GM18907 (cell line): ENCODE measurements around the gene ASIP.
A peak's percentile ranks its signal among the peaks of the same experiment; 100 is the strongest.
"Not testable (repeated sequence)": the region's sequence is repeated elsewhere in the genome, so short reads cannot be mapped to it uniquely, and the experiment has no call there.

Experiments used
- ATAC-seq: cut with Tn5 transposase; IDR thresholded peaks from one replicate; pipeline ENCODE4 v1.9.1; 2021; ENCODE audit warnings: mild to moderate bottlenecking, moderate library complexity; ENCODE audit not compliant: unreplicated experiment

The ASIP gene

GRCh38 chr20:34282041-34282440 lies 40.8 kb downstream of the ASIP start:
- no peak for ATAC-seq

- ATAC-seq = no peak
Observed at GRCh38 chr20:34283844-34284243, 42.6 kb downstream of the ASIP start.

GRCh38 chr20:34285450-34285849 lies 44.2 kb downstream of the ASIP start:
- ATAC-seq = no peak

- not testable (repeated sequence) for ATAC-seq
Observed at GRCh38 chr20:34287500-34287899, 46.3 kb downstream of the ASIP start.

GRCh38 chr20:34290471-34290870 lies 49.2 kb downstream of the ASIP start:
- no peak for ATAC-seq

- no peak for ATAC-seq
Observed at GRCh38 chr20:34292496-34292895, 51.3 kb downstream of the ASIP start.

- no peak for ATAC-seq
Observed at GRCh38 chr20:34293119-34293518, 51.9 kb downstream of the ASIP start.

GRCh38 chr20:34293589-34293988 lies 52.4 kb downstream of the ASIP start:
- no peak for ATAC-seq

- ATAC-seq = no peak
Observed at GRCh38 chr20:34294563-34294962, 53.3 kb downstream of the ASIP start.

- no peak for ATAC-seq
Observed at GRCh38 chr20:34295284-34295683, 54.1 kb downstream of the ASIP start.

GRCh38 chr20:34296468-34296867 lies 55.2 kb downstream of the ASIP start:
- ATAC-seq = no peak

GRCh38 chr20:34298294-34298784 lies 57.1 kb downstream of the ASIP start:
- ATAC-seq = not testable (repeated sequence)

GRCh38 chr20:34299556-34300255 lies 58.5 kb downstream of the ASIP start:
- ATAC-seq = no peak

- ATAC-seq = no peak
Observed at GRCh38 chr20:34300256-34300806, 59.1 kb downstream of the ASIP start.

- ATAC-seq = no peak
Observed at GRCh38 chr20:34300809-34301586, 59.8 kb downstream of the ASIP start.

- ATAC-seq = no peak
Observed at GRCh38 chr20:34301587-34302311, 60.5 kb downstream of the ASIP start.

GRCh38 chr20:34302312-34302722 lies 61.1 kb downstream of the ASIP start:
- no peak for ATAC-seq

- ATAC-seq = peak; percentile 91
Observed at GRCh38 chr20:34302723-34303533, 61.7 kb downstream of the ASIP start, which contains the start of gene AHCY. TSS of gene AHCY (minus strand) at chr20:34303355. CDS start at chr20:34303270, 85 bp downstream.

- ATAC-seq = no peak
Observed at GRCh38 chr20:34305333-34306230, 64.4 kb downstream of the ASIP start.
